Heart left ventricle (tissue), 16 donors: ENCODE data around the gene ZNF23. TPM values are rescaled to one million over a fixed set of nuclear protein-coding genes. Genes with fewer than 3 reads are reported as not detected.

ENCODE experiments used
- ATAC-seq, 4 donors: fragments of 200-7000 bp; cut with Tn5 transposase; one replicate each; pipeline ENCODE4 v1.9.1; 2020 to 2022; ENCODE audit warnings: moderate library complexity in 4 of 4, mild to moderate bottlenecking in 3 of 4, moderate number of reproducible peaks in 1 of 4
- DNase-seq, 5 donors: peaks; one replicate each; pipeline ENCODE4 v3.0.0-alpha.2; 2020
- H3K27ac ChIP-seq, 12 donors: fragments of 200-600 bp; sonication (generic) in 4 of 12; one replicate each; pipeline versions ENCODE4 v1.5.0 to v1.8.0; 2016 to 2022; ENCODE audit warnings: mild to moderate bottlenecking in 2 of 12
- H3K27me3 ChIP-seq, 9 donors: fragments of 200-600 bp; sonication (generic) in 2 of 9; one replicate each; pipeline versions ENCODE4 v1.5.1 to v1.8.0; 2016 to 2022; ENCODE audit warnings: mild to moderate bottlenecking in 3 of 9
- H3K36me3 ChIP-seq, 9 donors: fragments of 200-600 bp; sonication (generic) in 2 of 9; one replicate each; pipeline versions ENCODE4 v1.5.0 to v1.8.0; 2018 to 2022; ENCODE audit warnings: mild to moderate bottlenecking in 2 of 9
- H3K4me1 ChIP-seq, 12 donors: fragments of 200-600 bp; sonication (generic) in 4 of 12; one replicate each; pipeline versions ENCODE4 v1.5.0 to v1.8.0; 2016 to 2022; ENCODE audit warnings: mild to moderate bottlenecking in 3 of 12
- H3K4me3 ChIP-seq, 12 donors: fragments of 200-600 bp; sonication (generic) in 4 of 12; one replicate each; pipeline versions ENCODE4 v1.5.0 to v1.8.0; 2017 to 2022; ENCODE audit warnings: mild to moderate bottlenecking in 9 of 12, moderate library complexity in 4 of 12
- H3K9me3 ChIP-seq, 12 donors: fragments of 200-600 bp; sonication (generic) in 4 of 12; one replicate each; pipeline versions ENCODE4 v1.5.0 to v1.8.0; 2016 to 2022; ENCODE audit warnings: mild to moderate bottlenecking in 1 of 12
- POLR2A ChIP-seq, 2 donors: fragments of 450-650 bp; IDR thresholded peaks; one replicate each; pipeline ENCODE4 v1.6.1; 2017; ENCODE audit warnings: antibody characterized with exemption in 2 of 2, mild to moderate bottlenecking in 2 of 2, moderate library complexity in 2 of 2
- WGBS, 4 donors: extraction: QIAGEN DNeasy Blood & Tissue Kit in 2 of 4; methylation state at CpG; one replicate each; pipeline versions ENCODE4 v1.1.5 to v1.1.7; 2013 to 2018; 5-methylcytosine and 5-hydroxymethylcytosine counted together
- intact Hi-C, 10 donors: fragments of 100-400 bp; cut with DNase I; formaldehyde crosslinking; loops; one replicate each; pipeline versions ENCODE4 v1.11.1 to v1.14.2; 2022
- polyA plus RNA-seq, 2 donors: library from polyadenylated mRNA; stranded (reverse); fragments of 200-250 nt; gene quantifications; one replicate each; pipeline ENCODE4 v1.2.3, GENCODE V29; 2013
- total RNA-seq, 9 donors: library from RNA; depleted of rRNA in 2 of 9; stranded (reverse); fragments of >200 nt in 2 of 9; fragmentation: NEBNext Ultra II Directional in 3 of 9; extraction: Animal tissue kit (Norgen Biotek cat#: 25700) in 3 of 9; gene quantifications; one replicate each; pipeline versions ENCODE4 v1.1.0 to v1.2.4, GENCODE V29; 2016 to 2023
- TF ChIP-seq, protein P1 (sequence below), 12 donors: fragments of 200-600 bp; sonication (generic) in 4 of 12; IDR thresholded peaks; one replicate each; pipeline versions ENCODE4 v1.5.0 to v1.8.0; 2018 to 2022; ENCODE audit warnings: antibody characterized with exemption in 12 of 12, mild to moderate bottlenecking in 5 of 12
- donor health status: ischemic (EF 13 %, LVEDD 7.1; RV severe dilation, severe dysfunction).
- donor health status: healthy with polysubstance abuse.
- donor health status: DM: no; HTN: yes; CAD: no.
- donor health status: DM: no; HTN: no; CAD: no.
- donor health status: ischemic (EF 25% LVEDD 6.9; RV normal size, moderate dysfunction).
- donor health status: ischemic (EF 25% LVEDD 5.7; RV mildly dilated, moderate dysfunction).
- donor health status: healthy.
- donor health status: DM: yes; HTN: yes; CAD: no.
- donor health status: ischemic (EF 35%, LVEDD 5.7; RV mildly dilated, moderate dysfunction).
- donor health status: nonischemic (EF 11% LVEDD 7.7; RV severe dilation, severe dysfunction).
- donor health status: DM: yes; HTN: yes; CAD: no.
- donor health status: PGD.
- donor health status: ischemic (EF 29% LVEDD 5.4; RV normal size, mild dysfunction).
- donor health status: nonischemic (EF 23%, LVEDD 6.1; RV moderate dilation, normal function).

ZNF23 gene
- total and polyA plus RNA-seq, 11 donors = 2.7 to 7.4 (median 4.7) TPM

DNA sequence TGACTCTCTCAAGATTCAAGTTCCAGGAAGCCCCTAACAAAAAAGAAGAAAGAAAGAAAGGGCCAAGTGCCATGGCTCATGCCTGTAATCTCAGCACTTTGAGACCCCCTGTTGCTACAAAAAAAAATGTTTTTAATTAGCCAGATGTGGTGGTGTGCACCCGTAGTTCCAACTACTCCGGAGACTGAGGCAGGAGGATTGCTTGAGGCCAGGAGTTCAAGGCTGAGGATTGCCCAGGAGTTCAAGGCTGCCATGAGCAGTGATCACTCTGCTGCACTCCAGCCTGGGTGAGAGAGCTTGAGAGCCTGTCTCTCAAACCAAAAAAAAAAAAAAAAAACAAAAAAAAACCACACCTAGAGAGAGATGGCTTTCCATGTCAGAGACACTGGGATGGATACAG is 39.0 kb downstream of the ZNF23 start:
- 54 to 89% (median 69%) methylated on average over 2 of the region's 2 CpGs for WGBS, 4 donors
- no peak for TF ChIP-seq POLR2A (IDR thresholded peaks at IDR 0.05)
- TF ChIP-seq, protein P1, sequence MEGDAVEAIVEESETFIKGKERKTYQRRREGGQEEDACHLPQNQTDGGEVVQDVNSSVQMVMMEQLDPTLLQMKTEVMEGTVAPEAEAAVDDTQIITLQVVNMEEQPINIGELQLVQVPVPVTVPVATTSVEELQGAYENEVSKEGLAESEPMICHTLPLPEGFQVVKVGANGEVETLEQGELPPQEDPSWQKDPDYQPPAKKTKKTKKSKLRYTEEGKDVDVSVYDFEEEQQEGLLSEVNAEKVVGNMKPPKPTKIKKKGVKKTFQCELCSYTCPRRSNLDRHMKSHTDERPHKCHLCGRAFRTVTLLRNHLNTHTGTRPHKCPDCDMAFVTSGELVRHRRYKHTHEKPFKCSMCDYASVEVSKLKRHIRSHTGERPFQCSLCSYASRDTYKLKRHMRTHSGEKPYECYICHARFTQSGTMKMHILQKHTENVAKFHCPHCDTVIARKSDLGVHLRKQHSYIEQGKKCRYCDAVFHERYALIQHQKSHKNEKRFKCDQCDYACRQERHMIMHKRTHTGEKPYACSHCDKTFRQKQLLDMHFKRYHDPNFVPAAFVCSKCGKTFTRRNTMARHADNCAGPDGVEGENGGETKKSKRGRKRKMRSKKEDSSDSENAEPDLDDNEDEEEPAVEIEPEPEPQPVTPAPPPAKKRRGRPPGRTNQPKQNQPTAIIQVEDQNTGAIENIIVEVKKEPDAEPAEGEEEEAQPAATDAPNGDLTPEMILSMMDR (IDR thresholded peaks at IDR 0.05) = no peak
- Histone ChIP-seq H3K4me1 (peaks cover 0 to 8% (median 0%) of the 10 kb centered on the region in 12 donors), H3K27ac (no peak overlapping the region), H3K27me3 (peaks cover 4 to 43% (median 19%) of the 10 kb centered on the region in 9 donors), H3K9me3 (peaks cover 0 to 3% (median 0%) of the 10 kb centered on the region in 12 donors), H3K4me3 (no peak overlapping the region), H3K36me3 (no peaks in the 10 kb centered on the region)
- ATAC-seq (no peak), DNase-seq (no peak)
- intact Hi-C loops = loop anchor here in 1 of 10 donors (10.0 kb wide), 1 partner anchor 192 kb away; no protein-coding TSS in a partner anchor

DNA sequence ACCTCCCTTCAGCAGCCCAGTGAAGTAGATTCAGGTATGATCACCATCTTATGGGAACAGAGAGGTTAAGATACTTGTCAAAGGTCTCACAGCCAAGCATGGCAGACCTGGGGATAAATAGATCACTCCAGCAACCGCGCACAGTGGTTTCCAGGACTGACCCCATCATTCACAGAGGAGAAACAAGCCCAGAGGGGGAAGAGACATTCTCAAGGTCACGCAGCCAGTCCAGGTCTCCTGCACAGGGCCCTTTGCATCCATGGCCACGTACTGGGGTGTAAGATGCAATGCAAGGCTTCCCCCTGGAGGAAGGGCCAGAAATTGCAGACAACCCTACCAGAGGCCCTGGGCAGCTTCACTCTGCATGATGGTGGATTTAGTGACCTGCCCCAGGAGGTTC is 40.1 kb downstream of the ZNF23 start:
- no peak for TF ChIP-seq POLR2A (IDR thresholded peaks at IDR 0.05)
- TF ChIP-seq, protein P1 (IDR thresholded peaks at IDR 0.05) = peak in 2 of 12 donors; percentile 11 to 17
- H3K27me3 ChIP-seq = peaks cover 4 to 49% (median 22%) of the 10 kb centered on the region in 9 donors
- no peak overlapping the region for H3K4me3 ChIP-seq
- H3K9me3 ChIP-seq = peaks cover 0 to 3% (median 0%) of the 10 kb centered on the region in 12 donors
- 46 to 66% (median 52%) methylated on average over 2 to 4 of the region's 4 CpGs for WGBS, 4 donors
- no peak overlapping the region for H3K27ac ChIP-seq
- H3K36me3 ChIP-seq = no peaks in the 10 kb centered on the region
- DNase-seq (no peak), ATAC-seq (no peak)
- peaks cover 0 to 8% (median 0%) of the 10 kb centered on the region in 12 donors for H3K4me1 ChIP-seq
- intact Hi-C loops = loop anchor here in 1 of 10 donors (10.0 kb wide), 1 partner anchor 193 kb away; no protein-coding TSS in a partner anchor

DNA sequence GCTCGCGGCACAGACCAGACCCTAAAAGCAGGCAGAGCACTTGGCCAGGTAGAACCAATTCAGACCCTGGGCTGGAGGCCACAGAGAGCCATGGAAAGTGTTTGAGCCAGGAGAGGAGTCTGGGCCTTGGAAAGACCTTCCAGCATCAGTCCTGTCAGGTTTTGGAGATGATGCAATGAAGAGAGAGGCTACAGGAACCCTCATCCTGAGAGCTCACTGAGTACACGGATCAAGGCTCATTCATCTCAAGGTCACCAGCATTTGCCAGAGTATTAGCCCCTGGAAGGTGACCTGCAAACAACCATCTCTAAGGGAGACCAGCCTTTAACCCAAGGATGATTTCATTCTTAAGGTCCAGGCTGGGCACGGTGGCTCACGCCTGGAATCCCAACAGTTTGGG is 48.0 kb downstream of the ZNF23 start:
- no peaks in the 10 kb centered on the region for H3K36me3 ChIP-seq
- DNase-seq (no peak), ATAC-seq (no peak)
- H3K4me3 ChIP-seq = no peak overlapping the region
- TF ChIP-seq POLR2A (IDR thresholded peaks at IDR 0.05) = no peak
- TF ChIP-seq, protein P1 (IDR thresholded peaks at IDR 0.05) = no peak
- no peak overlapping the region for H3K27ac ChIP-seq
- intact Hi-C loops = loop anchor here in 5 of 10 donors (5.0 kb wide), 3 partner anchors 88 to 198 kb away; no protein-coding TSS in a partner anchor
- H3K27me3 ChIP-seq = peaks cover 0 to 41% (median 12%) of the 10 kb centered on the region in 9 donors
- 88 to 91% (median 91%) methylated on average over 5 of the region's 5 CpGs for WGBS, 4 donors
- H3K9me3 ChIP-seq = no peaks in the 10 kb centered on the region
- H3K4me1 ChIP-seq = peaks cover 0 to 9% (median 0%) of the 10 kb centered on the region in 12 donors

DNA sequence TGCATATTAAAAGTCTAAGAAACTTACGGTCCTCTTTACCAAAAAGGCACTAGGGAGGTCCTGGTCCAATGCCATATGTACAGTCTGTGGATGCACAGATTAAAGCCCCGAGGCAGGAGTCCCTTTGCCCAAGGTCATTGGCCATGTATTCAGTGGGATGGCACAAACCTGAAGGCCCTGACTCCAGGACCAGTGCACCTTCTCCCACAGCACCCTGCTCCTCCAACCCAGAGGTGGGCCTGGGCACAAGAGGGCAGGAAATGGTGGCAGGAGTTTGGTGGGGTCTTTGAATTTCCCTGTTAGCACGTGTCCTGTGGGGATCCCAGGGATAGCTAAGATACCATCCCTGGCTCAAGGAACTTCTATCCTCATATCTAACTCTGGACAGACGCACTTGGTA is 48.7 kb downstream of the ZNF23 start:
- no peak overlapping the region for H3K4me3 ChIP-seq
- H3K9me3 ChIP-seq = no peaks in the 10 kb centered on the region
- ATAC-seq (no peak), DNase-seq (no peak)
- no peak overlapping the region for H3K27ac ChIP-seq
- H3K27me3 ChIP-seq = peaks cover 0 to 44% (median 12%) of the 10 kb centered on the region in 9 donors
- TF ChIP-seq, protein P1 (IDR thresholded peaks at IDR 0.05) = no peak
- TF ChIP-seq POLR2A (IDR thresholded peaks at IDR 0.05) = no peak
- no peaks in the 10 kb centered on the region for H3K36me3 ChIP-seq
- 59 to 75% (median 66%) methylated on average over 4 of the region's 4 CpGs for WGBS, 4 donors
- peaks cover 0 to 9% (median 0%) of the 10 kb centered on the region in 12 donors for H3K4me1 ChIP-seq
- intact Hi-C loops = loop anchor here (2.0 to 5.0 kb wide), 6 partner anchors 85 to 199 kb away; no protein-coding TSS in a partner anchor
